Activated naive CD4-positive, alpha-beta T cell treated with Interleukin-2 at 50 U/mL for 16 hours (primary cell): ENCODE data around the gene PLPP2.

ENCODE experiments used
- DNase-seq: peaks from one replicate; pipeline ENCODE4 v3.0.0-alpha.2; 2020

The PLPP2 gene

DNA sequence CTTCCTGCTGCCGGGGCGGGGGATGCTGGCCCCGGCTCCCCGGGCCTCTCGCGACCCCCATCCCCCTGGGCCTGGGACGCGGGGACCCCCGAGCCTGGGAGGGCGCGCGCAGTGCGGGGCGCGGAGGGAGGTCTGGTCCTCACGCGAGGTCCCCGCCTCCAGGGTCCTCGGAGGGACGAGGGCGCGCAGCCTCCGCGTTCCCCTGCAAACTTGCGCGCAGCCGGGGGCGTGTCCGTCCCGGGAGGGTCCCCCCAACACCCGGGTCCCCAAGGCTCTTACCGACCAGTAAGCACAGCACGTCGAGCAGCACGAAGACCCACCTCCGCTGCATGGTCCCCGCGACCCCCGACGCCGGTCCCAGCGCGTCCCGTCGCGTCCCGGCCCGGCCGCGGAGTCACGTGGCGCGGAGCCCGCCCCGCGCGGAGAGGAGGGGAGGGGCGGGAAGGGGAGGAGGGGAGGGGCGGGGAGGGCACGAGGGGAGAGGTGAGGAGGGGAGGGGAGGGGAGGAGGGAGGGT, at the start of gene PLPP2:
TSS of gene PLPP2 (minus strand) at position 398 of the 516 bp plus-strand sequence. CDS start at position 331, 67 bp downstream.
- DNase-seq = no peak

DNA sequence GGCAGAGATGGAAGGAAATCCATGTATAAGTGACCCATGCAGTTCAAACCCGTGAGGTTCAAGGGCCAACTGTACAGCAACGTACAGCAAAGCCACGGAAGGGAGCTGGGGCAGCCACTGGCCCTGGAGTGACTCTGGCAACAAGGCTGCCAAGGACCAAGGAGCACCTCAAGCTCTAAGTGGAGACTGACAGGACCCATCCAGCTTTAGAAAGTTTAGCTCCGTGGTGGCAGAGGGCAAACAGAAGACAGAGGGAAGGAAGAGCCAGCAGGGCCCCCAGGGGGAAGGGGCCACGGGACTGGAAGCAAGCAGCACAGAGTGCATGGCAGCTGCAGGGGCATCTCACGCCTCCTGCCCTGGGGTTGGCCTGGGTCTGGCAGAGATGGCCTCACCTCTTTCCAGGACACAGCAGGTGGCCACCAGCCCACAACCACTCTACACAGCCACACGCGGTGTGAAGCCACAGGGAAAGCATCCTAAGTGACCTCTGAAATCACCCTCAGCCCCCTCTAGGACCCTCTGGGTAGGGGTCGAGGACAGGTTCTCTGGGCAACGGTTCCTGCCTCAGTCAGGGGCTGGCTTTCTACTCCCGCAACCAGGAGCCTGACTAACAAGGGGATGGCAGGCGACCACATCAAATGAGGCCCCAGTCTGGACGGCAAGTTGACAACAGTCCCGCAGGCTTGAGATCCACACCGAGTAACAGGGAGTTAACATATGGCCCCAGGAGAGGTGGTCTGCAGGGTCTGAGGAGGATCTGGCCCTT, 49.6 kb upstream of the PLPP2 start:
- no peak for DNase-seq

DNA sequence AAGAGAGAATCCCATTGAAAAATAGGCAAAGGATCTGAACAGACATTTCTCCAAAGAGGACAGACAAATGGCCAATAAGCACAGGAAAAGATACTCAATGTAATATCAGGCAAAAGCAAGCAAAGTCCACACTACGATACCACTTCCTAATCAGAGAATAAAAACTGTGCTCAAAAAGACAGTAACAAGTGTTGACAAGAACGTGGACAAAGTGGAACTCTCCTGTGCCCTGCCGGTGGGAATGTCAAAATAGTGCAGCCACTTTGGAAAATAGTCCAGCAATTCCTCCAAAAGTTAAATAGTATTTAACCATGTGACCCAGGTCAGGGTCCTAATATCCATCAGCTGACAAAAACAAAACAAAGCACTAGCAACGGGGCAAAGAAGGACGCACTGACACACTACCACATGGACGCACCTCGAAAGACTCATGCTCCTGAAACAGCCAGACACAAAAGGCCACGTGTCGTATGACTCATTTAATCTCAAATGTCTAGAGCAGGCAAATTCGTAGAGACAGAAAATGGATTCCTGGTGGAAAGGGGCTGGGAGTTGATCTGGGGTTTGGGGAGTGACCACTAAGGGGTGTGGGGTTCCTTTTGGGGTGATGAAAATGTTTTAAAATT, 48.2 kb upstream of the PLPP2 start:
- no peak for DNase-seq

DNA sequence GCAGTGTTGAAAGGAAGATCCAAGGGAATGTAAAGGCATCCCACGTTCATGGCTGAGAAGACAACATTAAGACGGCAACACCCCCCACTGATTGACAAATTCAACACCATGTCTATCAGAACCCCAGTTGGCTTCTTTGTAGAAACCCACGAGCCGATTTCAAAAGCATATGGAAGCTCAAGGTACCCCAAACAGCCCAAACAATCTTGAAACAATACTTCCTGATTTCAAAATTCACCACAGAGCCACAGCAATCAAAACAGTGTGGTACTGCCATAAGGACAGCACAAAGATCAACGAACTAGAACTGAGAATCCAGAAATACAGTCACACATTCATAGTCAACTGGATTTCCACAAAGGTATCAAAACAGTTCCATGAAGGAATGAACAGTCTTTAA, 47.2 kb upstream of the PLPP2 start:
- DNase-seq = no peak

DNA sequence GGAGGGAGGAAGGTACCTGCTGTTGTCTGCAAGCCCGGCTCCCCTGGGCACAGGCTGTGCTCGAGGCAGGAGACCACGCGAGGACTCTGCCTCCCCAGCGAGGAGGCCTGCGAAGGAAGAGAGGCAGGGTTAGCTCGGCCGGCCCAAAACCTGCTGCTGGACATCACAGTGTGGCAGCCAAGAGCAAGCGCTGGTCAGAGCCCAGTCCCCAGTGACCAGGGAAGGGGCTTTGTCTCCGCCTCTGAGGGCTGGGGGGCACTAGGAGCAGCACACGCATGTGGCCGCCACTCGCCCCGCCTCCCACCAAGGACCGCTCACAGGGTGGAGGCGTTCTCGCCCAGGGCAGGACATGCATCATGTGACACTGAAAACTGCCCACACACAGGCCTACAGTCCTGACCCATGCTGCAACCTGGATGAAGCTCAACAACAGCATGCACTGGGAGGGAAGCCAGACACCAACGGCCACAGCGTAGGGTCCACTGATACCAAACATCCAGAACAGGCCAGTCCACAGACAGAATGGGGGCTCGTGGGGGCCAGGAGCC, 44.9 kb upstream of the PLPP2 start:
- DNase-seq = no peak

DNA sequence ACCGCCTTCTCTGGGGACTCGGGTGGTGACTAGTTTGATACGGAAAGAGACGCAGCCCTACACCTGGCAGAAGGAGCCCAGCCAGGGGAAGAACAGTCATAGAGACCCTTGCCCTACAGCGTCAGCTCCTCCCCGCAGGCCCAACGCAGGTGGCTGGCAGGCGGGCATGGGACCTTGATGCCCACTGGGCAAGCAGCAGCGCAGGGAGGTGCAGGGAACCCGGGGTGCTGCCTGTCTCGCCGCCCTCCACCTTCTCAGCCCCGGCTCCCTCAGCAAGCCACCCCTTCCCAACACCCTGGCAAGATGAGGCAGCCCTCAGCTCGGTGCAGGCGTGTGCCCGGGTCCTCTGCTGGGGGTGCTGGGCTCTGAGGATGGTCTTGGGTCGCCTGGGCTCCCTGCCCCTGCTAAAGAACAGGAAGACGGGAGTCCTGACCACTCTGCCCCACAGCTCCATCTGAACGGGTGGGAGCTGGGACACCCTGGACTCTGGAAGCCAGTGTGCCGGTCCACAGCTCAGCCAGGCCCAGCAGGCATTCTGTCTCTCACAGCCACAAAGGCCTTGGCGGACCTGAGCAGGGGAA, 44.4 kb upstream of the PLPP2 start:
- DNase-seq = no peak

DNA sequence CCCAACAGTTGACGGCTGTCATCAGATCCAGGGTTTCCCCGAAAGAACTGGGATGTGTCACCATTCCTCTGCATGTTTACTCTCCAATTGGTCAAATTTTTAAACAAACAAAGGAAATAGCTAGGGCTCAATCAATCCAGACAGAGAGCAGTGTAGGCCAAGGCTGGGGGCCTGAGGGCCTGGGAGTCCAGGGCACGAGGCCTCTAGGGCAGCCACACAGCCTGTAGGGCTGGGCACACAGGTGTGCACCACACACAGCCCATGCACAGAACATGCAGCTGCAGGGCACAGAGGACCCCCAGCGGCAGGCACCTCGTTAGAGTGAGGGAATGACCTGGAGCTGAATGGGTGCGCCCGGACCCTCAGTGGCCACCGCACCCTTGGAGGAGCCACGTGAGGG, 43.9 kb upstream of the PLPP2 start:
- no peak for DNase-seq

DNA sequence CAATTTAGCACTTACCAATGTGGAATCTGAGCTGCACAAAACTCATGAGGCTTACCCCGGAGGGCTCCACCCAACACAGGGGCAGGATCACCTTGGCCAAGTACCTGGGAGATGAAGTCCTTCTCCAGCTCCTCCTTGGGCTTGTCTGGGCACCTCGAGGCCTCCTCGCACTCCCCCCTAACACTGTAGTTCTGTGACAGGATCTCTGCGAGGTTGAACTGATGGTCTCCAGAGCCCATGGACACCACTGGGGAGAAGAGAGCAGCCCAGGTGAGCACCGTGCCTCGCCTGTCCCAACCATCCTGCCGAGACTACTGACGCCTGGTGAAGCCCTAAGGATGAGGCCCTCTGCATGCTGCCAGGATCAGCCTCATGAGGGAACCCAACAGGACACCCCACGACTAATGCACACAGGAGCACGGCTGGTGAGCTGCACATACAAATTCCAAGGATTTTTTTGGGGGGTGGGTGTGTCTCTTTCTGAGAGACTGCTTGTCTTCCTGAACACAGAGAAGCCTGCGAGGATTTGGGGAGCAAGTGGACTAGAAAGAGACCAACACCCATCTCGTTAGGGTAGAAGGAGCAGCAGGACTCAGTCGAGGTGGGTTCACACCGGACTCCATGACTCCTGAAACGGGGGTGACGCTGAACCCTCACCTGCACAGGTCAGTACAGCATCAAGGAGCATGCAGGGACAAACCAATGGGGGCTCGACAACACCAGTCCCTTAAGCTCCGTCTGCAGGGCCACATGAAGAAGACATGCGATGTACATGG, 43.3 kb upstream of the PLPP2 start:
- no peak for DNase-seq

DNA sequence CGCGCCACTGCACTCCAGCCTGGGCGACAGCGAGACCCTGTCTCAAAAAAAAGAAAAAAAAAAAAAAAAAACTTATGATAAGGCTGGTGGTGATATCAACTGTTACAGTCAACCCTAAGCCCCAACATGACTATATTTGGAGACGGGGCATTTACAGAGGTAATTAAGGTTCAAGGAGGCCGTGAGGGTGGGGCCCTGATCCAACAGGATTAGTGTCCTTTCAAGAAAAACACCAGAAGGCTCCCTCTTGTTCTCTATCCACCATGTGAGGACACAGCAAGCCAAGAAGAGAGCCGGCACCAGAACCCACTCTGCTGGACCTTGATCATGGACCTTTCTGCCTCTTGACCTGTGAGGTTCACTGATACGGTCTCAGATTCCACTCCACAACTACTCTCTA, 39.3 kb upstream of the PLPP2 start:
- DNase-seq = no peak

DNA sequence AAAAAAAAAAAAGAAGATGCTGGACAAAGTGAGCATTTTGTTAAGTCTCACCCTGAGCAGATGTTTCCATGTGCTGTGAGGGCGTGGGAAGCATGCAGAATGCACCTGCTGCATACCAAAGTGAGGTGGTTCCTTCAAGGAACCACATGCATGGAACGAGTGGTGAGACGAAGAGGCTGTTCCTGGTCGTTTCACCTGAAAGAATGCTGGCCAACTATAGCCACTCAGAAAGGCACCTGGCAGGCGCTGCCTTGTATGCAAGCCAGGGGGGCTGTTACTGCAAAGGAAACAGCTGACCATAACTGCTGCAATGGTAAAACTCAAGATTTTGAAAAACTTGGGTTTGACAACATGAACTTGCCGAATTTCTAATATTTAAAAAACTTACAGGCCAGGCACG, 38.7 kb upstream of the PLPP2 start:
- DNase-seq = no peak

DNA sequence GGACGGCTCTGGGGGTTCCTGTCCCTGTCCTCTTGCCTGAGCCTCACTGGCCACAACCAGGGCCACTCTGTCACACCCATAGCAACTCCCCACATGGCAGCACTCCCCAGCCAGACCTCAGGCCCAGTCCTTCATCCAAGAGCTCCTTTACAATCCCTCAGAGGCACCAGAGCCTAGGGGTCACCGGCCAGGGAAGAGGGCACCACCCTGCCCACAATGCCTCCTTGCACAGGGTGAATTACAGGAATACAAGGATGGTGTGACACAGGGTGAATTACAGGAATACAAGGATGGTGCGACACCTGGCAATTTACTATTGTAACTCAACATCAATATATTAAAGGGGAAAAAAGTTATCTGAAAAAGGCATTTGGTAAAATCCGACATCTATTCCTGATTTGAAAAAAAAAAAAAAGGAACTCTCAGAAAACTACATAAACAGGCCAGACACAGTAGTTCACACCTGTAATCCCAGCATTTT, 36.9 kb upstream of the PLPP2 start:
- no peak for DNase-seq

DNA sequence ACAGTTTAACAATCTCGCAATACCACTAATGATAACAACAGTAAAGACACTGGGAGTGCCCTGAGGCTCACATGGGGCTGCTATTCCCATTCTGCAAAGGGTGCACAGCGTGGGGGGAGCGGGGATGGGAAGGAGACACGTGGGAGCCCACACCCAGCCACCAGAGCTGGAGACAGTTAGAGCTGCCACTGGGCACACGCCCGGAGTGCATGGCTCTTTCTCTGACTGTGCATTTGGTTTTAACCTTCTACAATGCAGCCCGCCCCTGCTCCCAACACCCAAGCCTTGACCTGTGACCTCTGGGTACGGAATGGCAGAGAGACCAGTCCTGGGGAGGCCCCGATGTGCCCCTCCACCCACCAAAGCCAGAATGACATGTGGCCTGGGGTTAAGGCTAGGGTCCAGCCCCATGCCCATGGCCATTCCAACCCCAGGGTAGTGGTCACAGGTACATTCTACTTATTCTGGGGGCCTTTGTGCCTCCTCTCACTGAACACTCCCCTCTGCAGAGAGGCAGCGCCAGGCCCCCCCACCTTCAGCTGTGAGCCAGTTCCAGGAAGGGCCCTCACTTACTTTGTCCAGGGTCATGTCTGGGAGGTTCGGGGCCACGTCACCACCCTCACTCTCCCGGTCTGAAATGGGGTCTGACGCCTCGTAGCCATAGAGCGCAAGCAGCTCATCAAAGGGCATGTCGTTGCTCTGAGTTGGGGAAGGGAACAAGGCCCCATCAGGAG, 36.3 kb upstream of the PLPP2 start:
- no peak for DNase-seq

DNA sequence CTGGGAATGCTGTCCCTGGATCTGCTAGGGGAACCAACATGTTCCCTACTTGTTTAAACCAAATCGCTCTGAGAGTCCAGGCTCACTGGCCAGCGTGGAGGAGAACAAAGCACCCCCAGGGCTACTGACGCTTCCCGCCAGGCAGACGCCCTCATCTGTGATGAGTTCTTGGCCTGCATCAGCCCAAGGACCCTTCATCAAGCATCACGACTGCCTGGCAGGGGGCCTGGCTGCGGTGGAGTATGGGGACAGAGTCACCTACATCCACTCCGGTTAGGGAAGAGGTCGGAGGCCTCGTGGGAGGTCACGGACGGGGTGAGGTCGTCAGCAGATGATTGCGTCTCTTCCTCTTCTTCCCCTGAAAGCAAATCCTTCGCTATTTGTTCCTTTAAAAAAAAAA, 35.7 kb upstream of the PLPP2 start:
- DNase-seq = no peak

DNA sequence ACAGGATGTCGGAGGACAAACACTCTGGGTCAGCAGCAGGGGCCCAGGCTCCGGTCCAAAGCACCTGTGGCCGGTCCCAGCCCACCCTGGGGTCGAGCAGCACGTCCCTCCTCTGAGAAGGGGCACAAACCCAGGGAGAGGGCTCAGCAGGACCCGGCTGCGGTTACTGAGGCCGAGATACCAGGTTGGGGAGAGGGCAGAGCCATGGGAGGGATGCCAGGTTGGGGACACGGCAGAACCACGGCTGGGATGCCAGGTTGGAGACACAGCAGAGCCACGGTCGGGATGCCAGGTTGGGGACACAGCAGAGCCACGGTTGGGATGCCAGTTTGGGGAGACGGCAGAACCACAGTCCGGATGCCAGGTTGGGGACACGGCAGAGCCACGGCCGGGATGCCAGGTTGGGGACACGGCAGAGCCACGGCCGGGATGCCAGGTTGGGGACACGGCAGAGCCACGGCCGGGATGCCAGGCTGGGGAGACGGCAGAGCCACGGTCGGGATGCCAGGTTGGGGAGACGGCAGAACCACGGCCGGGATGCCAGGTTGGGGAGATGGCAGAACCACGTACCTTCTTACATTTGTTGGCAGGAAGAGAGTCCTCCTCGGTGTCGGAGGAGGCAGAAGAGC, 34.8 kb upstream of the PLPP2 start:
- no peak for DNase-seq

DNA sequence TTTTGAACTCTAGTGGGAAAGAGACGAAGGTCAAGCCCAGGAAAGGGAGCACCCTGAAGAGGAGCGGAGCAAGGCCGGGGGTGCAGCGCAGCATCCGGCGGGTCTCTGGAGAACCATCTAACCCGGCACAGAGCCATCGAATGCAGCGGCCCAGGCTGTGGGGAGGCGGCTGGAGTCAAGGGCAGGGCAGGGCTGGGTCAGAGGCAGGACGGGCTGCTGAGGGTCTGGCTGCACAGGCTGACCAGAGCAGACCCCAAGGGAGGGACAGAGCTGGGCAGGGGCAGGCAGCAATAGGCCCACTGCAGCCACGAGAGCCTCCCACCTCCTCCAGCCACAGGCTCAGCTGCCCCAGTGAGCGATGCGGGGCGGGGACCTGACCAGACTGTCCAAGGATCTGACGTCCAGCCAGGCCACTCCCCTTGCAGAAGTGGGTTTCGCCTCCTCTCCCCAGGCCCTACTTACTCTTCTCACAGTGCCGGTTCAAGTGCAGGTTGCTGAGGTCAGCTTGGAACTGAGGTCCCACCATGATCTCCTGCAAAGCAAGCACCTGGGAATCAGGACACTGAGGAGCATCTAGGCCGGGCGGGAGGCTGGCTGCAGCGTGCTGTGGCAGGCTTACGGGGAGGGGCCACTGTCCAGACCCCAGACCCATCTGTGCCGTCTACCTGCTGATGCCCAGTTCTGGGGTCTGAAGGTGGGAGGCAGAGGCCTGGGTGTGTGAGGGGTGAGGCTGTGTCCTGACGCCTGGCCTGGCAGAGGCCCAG, 34.2 kb upstream of the PLPP2 start:
- DNase-seq = no peak

DNA sequence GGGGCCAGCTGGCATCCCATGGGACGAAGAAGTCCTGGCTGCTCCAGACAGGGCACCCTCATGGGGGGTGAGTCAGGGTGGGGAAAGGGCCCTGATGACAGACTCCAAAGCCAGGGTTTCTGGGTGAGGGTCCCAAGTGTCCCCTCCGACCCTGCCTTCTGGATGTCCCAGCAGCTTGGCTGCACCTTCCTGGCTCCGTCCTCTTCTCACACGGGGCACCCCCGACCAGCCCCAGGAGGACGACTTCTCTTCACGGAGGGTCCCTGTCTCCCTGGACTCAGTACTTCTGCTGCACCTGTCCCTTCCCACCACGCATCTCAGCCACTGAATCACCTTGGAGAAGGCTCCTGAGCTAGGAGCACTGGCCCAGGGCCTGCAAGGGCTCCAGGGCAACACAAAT, 33.5 kb upstream of the PLPP2 start:
- DNase-seq = no peak

DNA sequence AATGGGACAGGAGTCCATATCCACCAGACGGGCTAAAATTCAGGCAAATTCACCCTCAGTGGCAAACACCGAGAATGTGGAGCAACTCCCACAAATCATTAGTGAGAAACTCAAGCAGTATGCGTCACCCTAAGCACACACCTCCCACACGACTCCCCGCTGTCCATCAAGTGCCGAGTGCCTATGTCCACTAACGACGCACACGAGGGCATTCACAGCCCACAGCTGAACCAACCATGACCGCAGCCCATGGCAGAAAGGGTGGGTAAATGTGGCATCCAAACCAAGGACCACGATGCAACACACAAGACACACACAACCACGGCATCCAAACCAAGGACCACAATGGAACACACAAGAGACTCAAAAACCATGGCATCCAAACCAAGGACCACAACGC, 31.4 kb upstream of the PLPP2 start:
- DNase-seq = no peak

DNA sequence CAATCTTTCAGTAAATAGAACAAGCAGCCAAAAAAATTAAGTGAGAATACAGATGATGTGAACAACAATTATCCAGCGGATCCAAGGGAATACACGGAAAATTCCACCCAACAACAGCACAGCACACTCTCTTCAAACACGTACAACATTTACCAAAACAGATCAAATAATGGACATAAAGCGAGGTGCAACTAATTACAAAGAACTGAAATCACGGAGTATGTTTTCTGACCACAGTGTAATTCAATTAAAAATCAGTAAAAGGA, 27.2 kb upstream of the PLPP2 start:
- no peak for DNase-seq

DNA sequence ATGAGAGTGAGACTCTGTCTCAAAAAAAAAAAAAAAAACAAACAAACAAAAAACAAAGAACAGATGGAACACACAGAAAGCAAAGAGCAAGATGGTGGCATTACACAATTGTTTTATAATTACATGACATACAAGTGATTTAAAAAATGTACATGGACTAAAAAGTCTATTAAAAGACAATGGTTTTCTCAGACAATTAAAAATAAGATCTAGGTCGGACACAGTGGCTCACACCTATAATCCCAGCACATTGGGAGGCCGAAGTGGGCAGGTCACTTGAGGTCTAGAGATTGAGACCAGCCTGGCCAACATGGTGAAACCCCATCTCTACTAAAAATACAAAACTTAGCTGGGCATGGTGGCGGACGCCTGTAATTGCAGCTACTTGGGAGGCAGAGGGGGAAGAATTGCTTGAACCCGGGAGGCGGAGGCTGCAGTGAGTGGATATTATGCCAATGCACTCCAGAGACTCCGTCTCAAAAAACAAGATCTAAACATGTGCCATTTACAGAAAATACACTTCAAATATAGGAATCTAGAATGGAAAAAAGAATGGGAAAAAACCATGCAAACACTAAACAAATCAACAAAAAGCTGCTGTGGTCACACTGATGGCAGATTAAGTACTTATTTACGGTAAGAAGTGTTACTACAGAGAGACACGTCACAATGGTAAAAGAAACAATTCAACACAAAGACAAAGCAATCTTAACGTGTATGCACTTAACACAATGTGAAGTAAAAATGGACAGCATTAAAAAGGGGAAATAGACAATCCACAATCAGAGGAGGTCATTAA, 26.7 kb upstream of the PLPP2 start:
- DNase-seq = no peak

DNA sequence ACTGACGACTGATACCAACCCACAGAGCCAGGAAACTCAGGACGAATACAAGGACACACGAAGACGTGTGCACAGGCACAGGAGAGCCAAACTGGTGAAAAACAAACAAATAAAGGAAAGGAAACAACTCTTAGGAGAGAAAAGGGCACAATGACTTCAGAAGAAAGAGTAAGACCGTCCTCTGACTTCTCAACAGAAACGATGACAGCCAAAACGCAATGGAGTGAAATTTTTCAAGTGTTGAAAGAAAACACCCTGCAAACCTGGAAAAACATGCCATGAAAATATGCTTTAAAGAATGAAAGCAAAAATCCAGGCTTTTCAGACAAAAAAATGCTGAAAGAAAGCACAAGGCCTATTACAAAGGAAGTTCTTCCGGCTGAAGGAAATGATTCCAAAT, 24.6 kb upstream of the PLPP2 start:
- no peak for DNase-seq
